ENCODE results near the gene CLSTN1.

GRCh38 chr1:9723068-9723805 lies 100.5 kb downstream of the CLSTN1 start:
- TF ChIP-seq SUZ12 (IDR thresholded peaks at IDR 0.05; ENCODE audit: extremely low read depth, insufficient read depth, insufficient read length) = no peak
- no peak for TF ChIP-seq ZNF274 (IDR thresholded peaks at IDR 0.05; ENCODE audit: low read depth, low read length)
